Mesodermal cell (in vitro differentiated cells): ENCODE data around the gene DOK7.

Source experiments
- H3K27ac ChIP-seq: 2 replicates; pipeline ENCODE4 v1.7.0; 2013; ENCODE audit warnings: mild to moderate bottlenecking, low read depth, low read length, moderate library complexity; ENCODE audit not compliant: severe bottlenecking
- H3K36me3 ChIP-seq: 2 replicates; pipeline ENCODE4 v1.7.1; 2013; ENCODE audit warnings: mild to moderate bottlenecking, low read length, moderate library complexity; ENCODE audit not compliant: control insufficient read depth, insufficient read depth
- H3K4me1 ChIP-seq: one replicate; pipeline ENCODE4 v1.7.1; 2013; ENCODE audit warnings: mild to moderate bottlenecking, low read length; ENCODE audit not compliant: insufficient read depth, control insufficient read depth, poor library complexity, severe bottlenecking
- H3K4me3 ChIP-seq: 2 replicates; pipeline ENCODE4 v1.7.0; 2013; ENCODE audit warnings: low read length, control low read depth, mild to moderate bottlenecking; ENCODE audit not compliant: insufficient read depth, poor library complexity, severe bottlenecking; ENCODE audit errors: extremely low read depth
- H3K9me3 ChIP-seq: 2 replicates; pipeline ENCODE4 v1.7.1; 2013; ENCODE audit warnings: mild to moderate bottlenecking, low read length, moderate library complexity; ENCODE audit not compliant: control insufficient read depth
- WGBS, 2 experiments: methylation state at CpG; one replicate each; pipeline ENCODE4 v1.1.5; 2013; ENCODE audit warnings: missing lambda C conversion rate in 2 of 2; ENCODE audit not compliant: insufficient coverage in 2 of 2; 5-methylcytosine and 5-hydroxymethylcytosine counted together

Gene DOK7

DNA sequence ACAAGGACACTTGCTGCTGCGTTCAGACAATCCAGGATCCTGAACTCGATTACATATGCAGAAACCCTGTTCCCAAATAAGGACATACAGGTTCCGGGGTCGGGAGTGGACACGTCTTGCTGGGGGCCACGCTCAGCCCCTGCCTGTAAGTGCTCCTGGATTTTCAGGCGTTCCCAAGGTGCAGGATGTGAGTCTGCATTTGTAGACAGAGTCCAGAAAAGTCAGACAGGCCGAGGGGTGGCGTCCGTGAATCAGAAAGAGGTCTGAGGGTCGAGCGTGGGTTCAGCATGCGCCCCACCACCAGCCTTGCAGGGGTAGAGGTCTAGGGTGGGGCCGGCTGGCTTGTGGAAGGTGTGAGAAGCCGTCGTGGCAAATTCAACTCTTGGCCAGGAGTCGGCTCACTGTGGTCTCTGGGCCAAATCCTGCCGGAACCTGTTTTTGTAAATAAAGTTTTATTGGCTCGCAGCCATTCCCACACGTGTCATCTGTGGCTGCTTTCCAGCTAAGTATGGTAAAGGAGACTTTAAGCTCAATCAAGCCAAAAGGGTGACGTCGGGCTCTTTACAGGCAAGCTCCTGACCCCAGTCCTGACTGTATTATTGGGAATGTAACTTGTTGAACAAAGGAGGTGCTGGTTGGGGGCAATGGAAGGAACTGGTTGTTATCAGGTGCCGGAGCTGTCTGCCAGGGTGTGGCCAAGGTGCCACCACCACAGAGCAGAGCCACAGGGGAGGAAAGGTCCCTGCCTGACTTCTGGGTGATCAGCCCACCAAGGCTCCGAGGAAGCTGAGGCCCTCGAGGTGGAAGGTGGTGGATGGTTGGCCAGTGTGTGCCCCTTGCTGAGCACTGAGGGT, 7.4 kb downstream of the DOK7 start:
- 88 to 90% methylated on average over 22 to 23 of the region's 25 CpGs for WGBS, 2 experiments
- Histone ChIP-seq H3K4me3 (no peak overlapping the region), H3K9me3 (peaks cover 7% of the 10 kb centered on the region), H3K36me3 (no peaks in the 10 kb centered on the region), H3K4me1 (no peaks in the 10 kb centered on the region), H3K27ac (no peak overlapping the region)

DNA sequence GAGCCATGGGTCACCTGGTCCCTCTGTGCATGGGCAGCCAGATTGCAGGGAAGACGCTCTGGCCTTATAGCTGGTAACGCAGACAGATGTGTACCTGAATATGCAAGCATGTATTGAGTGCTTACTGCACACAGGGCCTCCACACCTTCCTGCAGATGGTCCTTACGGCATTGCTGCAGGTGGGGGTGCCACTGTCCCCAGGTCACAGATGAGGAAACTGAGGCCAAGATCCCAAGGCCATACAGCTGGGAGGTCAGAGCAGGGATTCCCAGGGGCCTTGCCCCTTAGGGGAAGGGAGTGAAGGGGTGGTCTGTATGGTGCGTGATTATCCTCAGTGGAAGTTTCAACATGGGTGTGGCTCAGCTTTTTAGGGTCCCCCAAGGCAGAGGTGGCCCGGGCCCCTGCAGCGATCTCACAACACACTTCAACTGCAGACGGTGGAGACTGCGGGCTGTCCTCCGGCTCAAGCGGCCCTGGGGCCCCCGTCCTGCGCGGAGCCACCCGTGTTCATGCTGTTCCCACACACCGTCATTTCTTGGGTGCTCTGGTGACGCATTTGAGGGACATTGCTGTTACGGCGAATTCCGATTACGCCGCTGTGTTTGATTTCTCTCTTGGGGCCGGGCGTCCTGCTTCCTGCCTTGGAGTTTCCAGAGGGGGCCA, 8.1 kb downstream of the DOK7 start:
- Histone ChIP-seq H3K4me3 (no peak overlapping the region), H3K27ac (no peak overlapping the region), H3K9me3 (peaks cover 7% of the 10 kb centered on the region), H3K36me3 (no peaks in the 10 kb centered on the region), H3K4me1 (no peaks in the 10 kb centered on the region)
- WGBS, 2 experiments, result 95 to 96% methylated on average over 22 of the region's 23 CpGs

DNA sequence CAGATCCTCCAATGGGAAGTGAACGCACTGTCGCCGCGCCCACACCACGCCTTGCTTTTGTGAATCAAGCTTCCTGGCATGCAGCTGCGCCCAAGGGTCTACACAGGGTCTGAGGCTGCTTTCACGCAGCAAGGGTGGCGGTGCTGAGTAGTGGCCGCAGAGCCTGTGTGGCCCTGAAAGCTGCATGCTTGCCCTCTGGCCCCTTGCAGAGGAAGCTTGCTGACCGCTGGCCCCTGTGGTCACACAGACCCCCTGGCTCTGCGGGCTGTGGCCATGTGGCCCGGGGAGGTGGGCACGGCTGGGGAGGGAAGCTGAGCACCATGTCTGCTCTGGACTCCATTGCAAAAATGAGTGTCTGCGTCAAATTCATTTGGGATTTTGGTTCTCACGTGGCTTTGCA, 8.8 kb downstream of the DOK7 start:
- peaks cover 7% of the 10 kb centered on the region for H3K9me3 ChIP-seq
- 89 to 90% methylated on average over 14 to 15 of the region's 15 CpGs for WGBS, 2 experiments
- no peaks in the 10 kb centered on the region for H3K36me3 ChIP-seq
- H3K4me1 ChIP-seq, result no peaks in the 10 kb centered on the region
- no peak overlapping the region for H3K4me3 ChIP-seq
- H3K27ac ChIP-seq, result no peak overlapping the region

DNA sequence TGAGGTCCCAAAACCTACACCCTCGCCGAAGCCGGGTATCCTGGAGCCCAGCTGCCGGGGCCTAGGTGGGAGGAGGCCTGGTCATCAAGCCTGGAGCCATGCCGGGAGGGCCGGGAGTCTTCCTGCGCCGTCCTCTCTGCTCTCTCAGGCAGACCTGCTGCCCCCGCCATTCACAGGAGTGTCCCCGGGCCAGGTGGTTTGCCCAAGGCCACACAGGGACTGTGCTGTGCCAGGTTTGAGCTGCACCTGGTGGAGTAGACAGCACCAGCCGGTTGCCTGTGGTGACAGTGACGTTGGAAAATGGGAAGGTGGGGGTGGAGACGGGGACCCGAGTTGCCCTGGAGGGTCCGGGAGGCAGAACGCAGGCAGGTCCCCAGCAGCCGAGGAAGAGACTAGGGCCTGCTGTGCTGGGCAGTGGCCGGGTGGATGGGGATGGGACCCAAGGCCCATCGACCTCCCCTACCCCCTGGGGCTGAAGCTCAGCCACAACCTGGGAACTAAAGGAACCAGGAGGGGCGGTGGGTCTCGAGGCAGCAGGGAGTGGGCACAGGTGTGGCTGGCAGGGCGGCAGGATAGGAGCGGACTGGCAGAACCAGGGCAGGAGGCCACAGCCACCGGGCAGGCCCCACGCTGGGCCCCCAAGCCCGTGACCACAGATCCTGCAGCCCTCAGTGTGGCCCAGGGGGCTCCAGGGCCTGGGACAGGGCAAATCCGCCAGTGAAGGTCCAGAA, 9.5 kb downstream of the DOK7 start:
- Histone ChIP-seq H3K36me3 (no peaks in the 10 kb centered on the region), H3K4me3 (no peak overlapping the region), H3K9me3 (peaks cover 7% of the 10 kb centered on the region), H3K27ac (no peak overlapping the region), H3K4me1 (no peaks in the 10 kb centered on the region)
- WGBS, 2 experiments, result 91 to 94% methylated on average over 26 of the region's 27 CpGs

DNA sequence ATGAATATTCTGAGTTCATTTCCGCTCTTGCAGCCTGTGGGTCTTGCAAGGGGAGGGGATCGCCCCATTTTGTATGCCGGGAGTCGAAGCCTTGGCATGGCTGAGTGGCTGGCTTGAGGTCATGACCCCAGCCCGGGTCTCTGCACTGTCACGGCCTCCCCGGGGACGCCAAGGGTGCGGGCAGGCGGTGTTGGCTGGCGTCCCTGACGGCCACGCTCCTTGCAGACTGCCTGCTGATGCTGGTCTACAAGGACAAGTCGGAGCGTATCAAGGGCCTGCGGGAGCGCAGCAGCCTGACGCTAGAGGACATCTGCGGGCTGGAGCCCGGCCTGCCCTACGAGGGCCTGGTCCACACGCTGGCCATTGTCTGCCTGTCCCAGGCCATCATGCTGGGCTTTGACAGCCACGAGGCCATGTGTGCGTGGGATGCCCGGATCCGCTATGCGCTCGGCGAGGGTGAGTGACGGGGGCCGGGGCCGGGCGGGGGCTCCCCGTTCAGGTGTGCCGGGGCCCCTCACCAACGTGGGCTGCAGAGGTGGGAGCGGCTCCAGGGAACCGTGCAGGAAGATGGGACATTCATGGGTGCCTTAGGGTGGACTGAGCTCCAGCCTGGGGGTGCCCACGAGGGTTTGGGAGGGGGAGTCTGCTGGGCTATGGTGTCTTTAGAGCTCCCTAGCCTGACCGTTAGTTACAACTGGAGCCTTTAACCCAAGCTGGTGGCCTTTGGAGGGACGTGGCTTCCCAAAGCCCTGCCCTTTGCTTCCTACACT, 10.3 kb downstream of the DOK7 start:
- H3K27ac ChIP-seq, result no peak overlapping the region
- H3K4me1 ChIP-seq, result no peaks in the 10 kb centered on the region
- whole genome bisulfite sequencing, 2 experiments, result 91 to 92% methylated on average over 36 to 41 of the region's 41 CpGs
- H3K9me3 ChIP-seq, result peaks cover 6% of the 10 kb centered on the region
- no peaks in the 10 kb centered on the region for H3K36me3 ChIP-seq
- no peak overlapping the region for H3K4me3 ChIP-seq

DNA sequence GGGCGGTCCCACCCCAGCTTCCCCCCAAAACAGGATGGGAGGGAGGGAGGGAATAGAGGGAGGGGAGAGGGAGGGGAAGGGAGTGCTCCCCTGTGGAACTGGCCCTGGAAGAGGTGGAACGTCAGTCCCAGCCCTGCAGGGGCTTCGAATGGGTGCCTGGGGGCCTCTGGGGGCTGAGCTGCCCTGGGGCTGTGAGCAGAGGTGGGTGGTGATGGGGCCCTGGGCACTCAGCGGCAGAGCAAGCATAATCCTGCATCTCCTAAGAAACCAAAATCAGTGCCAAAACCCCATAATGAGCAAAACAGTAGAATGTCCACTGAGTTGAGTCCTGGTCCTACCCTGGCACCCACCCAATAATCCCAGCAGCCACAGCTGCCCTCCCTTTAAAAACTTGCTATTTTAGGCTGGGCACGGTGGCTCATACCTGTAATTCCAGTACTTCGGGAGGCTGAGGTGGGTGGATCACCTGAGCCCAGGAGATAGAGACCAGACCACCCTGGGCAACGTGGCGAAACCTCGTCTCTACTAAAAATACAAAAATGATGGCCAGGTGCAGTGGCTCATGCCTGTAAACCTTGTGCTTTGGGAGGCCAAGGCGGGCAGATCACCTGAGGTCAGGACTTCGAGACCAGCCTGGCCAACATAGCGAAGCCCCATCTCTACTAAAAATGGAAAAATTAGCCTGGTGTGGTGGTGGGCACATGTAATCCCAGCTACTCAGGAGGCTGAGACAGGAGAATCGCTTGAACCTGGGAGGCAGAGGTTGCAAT, 11.1 kb downstream of the DOK7 start:
- no peaks in the 10 kb centered on the region for H3K4me1 ChIP-seq
- WGBS, 2 experiments, result 89 to 97% methylated on average over 9 to 11 of the region's 13 CpGs
- no peak overlapping the region for H3K27ac ChIP-seq
- H3K36me3 ChIP-seq, result no peaks in the 10 kb centered on the region
- no peaks in the 10 kb centered on the region for H3K9me3 ChIP-seq
- H3K4me3 ChIP-seq, result no peak overlapping the region

DNA sequence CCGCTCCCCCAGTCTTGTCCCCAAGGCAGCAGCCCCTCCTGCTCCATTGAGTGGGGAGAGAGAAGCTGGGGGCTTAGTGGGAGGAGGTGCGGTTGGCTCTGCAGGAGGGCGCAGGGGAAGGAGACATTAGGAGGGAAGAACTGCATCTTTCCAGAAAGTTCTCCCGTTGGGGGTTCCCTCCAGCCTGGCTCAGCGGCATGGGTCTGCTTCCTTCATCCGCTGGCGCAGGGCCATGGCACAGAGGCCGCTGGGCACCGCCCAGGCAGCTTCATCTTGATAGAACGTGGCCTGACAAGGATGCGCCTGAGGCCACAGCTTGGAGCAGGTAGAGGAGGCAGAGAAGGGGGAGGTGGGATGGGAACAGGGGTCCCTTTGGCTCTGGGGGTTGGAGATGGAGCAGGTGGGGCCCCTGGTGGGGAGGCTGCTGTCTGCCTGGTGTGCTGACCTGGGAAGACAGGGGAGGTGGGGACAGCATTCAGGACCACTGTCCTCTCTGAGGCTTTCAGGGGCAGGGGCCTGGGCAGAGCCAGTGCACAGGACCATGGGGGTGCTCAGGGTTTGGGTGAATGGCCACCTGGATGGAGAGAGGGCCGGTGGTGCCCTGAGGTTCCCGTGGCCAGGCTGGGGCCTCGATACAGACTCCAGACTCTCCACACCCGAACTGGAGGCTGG, 12.1 kb downstream of the DOK7 start:
- H3K4me3 ChIP-seq, result no peak overlapping the region
- H3K36me3 ChIP-seq, result no peaks in the 10 kb centered on the region
- H3K4me1 ChIP-seq, result no peaks in the 10 kb centered on the region
- WGBS, 2 experiments, result 87 to 93% methylated on average over 12 to 15 of the region's 15 CpGs
- H3K27ac ChIP-seq, result no peak overlapping the region
- no peaks in the 10 kb centered on the region for H3K9me3 ChIP-seq

DNA sequence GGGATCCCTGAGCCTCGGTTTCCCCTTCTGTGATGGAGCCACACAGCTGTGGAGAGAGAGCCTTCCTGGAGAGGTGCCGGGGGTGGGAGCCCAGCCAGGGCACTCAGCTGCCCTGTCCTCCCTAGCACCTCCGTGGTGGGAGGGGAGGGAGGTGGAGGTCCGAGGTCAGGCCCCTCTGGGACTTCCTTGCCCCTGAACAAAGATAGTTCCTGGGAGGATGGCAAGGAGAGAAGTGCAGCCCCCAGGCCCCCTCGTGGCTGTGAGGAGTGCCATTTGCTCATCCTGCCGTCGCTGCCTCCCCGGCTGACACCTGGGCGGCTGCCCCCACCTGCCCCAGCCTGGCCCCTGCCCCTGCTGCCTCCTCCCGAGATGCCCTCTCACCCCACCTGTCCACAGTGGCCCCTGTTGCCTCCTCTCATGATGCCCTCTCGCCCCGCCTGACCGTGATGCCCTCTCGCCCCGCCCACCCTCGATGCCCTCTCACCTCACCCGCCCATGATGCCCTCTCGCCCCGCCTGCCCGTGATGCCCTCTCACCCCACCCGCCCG, 12.7 kb downstream of the DOK7 start:
- Histone ChIP-seq H3K4me3 (no peak overlapping the region), H3K36me3 (no peaks in the 10 kb centered on the region), H3K9me3 (no peaks in the 10 kb centered on the region), H3K27ac (no peak overlapping the region), H3K4me1 (no peaks in the 10 kb centered on the region)
- WGBS, 2 experiments, result 87 to 94% methylated on average over 6 to 13 of the region's 22 CpGs

DNA sequence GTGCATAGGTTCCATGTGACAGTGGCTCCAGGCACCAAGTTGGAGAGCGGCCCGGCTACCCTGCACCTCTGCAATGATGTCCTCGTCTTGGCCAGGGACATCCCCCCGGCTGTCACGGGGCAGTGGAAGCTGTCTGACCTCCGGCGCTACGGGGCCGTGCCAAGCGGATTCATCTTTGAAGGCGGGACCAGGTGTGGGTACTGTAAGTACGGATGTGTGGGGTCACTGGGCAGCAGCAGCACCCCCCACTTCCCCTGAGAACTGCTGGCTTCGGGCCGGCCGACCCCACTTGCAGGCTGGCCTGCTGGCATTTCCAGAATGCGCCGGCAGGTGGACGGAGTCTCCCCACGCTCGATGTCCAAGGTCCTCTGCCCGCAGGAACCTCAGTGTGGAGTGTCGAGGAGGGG, 13.2 kb downstream of the DOK7 start:
- Histone ChIP-seq H3K4me3 (no peak overlapping the region), H3K27ac (no peak overlapping the region), H3K4me1 (peaks cover 4% of the 10 kb centered on the region), H3K9me3 (no peaks in the 10 kb centered on the region), H3K36me3 (no peaks in the 10 kb centered on the region)
- 89 to 95% methylated on average over 19 to 21 of the region's 22 CpGs for WGBS, 2 experiments
